Tibial nerve (tissue), 4 donors: Measurements from ENCODE around the gene GALNT11.
"Not testable (repeated sequence)": the region's sequence is repeated elsewhere in the genome, so short reads cannot be mapped to it uniquely, and the experiment has no call there.

ENCODE experiments used
- EP300 ChIP-seq, 2 donors: sonication (generic); formaldehyde crosslinking; IDR thresholded peaks; one replicate each; pipeline ENCODE4 v1.6.1; 2017; ENCODE audit warnings: antibody characterized with exemption in 2 of 2, mild to moderate bottlenecking in 1 of 2
- POLR2A ChIP-seq, 2 donors: fragments of 450-650 bp; IDR thresholded peaks; one replicate each; pipeline ENCODE4 v1.6.1; 2017; ENCODE audit warnings: antibody characterized with exemption in 2 of 2, mild to moderate bottlenecking in 2 of 2, moderate library complexity in 2 of 2
- TF ChIP-seq, protein P1 (sequence below), 5 experiments: fragments of 200-600 bp in 3 of 5; fragments of 450-650 bp in 2 of 5; sonication (generic) in 3 of 5; IDR thresholded peaks; one replicate each; pipeline ENCODE4 v1.5.1; 2016 to 2019; ENCODE audit warnings: antibody characterized with exemption in 5 of 5, mild to moderate bottlenecking in 3 of 5, moderate library complexity in 2 of 5

DNA sequence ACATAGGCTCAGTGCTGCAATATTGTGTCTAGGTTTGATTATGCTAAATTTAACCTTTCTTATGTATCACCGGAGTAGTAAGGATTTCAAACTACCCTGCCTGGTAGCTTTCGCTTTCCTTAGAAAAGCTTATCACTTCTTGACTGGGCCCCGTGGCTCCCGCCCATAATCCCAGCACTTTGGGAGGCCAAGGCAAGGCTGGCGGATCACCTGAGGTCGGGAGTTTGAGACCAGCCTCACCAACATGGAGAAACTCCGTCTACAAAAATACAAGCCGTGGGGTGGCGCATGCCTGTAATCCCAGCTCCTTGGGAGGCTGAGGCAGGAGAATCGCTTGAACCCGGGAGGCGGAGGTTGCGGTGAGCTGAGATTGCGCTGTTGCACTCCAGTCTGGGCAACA, 49.9 kb downstream of the GALNT11 start:
- TF ChIP-seq POLR2A, EP300 (IDR thresholded peaks at IDR 0.05): not testable (repeated sequence)
- TF ChIP-seq, protein P1, sequence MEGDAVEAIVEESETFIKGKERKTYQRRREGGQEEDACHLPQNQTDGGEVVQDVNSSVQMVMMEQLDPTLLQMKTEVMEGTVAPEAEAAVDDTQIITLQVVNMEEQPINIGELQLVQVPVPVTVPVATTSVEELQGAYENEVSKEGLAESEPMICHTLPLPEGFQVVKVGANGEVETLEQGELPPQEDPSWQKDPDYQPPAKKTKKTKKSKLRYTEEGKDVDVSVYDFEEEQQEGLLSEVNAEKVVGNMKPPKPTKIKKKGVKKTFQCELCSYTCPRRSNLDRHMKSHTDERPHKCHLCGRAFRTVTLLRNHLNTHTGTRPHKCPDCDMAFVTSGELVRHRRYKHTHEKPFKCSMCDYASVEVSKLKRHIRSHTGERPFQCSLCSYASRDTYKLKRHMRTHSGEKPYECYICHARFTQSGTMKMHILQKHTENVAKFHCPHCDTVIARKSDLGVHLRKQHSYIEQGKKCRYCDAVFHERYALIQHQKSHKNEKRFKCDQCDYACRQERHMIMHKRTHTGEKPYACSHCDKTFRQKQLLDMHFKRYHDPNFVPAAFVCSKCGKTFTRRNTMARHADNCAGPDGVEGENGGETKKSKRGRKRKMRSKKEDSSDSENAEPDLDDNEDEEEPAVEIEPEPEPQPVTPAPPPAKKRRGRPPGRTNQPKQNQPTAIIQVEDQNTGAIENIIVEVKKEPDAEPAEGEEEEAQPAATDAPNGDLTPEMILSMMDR (IDR thresholded peaks at IDR 0.05), result not testable (repeated sequence)
